ENCODE results near the gene TDRKH.

DNA sequence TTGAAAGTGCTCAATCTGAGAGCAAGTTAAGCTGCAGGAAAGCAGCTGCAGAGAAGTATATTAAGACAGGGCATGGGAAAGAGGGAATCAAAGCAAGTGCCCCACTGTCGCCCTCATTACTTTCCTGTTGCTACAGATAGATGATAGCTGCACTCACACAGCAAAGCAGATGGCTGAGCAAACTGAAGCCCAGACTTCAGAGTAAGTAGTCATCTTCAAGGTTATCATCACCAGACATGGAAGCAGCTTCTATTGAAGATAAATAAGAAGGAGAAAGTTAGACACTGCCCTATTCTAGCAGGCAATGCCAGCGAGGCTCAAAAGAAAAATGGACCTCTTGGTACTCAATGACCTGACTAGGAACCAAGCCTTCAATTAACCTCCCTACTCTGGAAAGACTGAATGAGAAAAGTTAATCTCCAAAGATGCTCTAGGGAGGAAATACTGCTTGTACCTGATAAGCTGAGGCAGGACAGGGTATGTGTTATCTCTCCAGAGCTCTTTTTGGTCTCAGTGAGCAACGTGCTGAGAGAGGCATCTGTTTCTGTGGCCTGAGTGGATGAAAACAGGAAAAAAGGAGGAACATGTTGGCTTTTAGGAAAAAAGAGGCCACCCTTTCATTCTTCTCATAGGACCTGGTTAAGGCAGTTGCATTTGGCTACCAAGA is 15.9 kb downstream of the TDRKH start:
- no peak for TF ChIP-seq CTCF (conservative IDR thresholded peaks at IDR 0.05; ENCODE audit: low read length)
- TF ChIP-seq EZH2phosphoT487 (IDR thresholded peaks at IDR 0.05; ENCODE audit: borderline replicate concordance), result no peak

Data from Loucy (cell line).